Stimulated activated naive CD4-positive, alpha-beta T cell (primary cell): ENCODE results near the gene MTHFR.
A peak's percentile ranks its signal among the peaks of the same experiment; 100 is the strongest.

Experiments used
- DNase-seq, 6 experiments: peaks; one replicate each; lab custom pipeline; 2025; lab: John Stamatoyannopoulos, UW

Gene MTHFR

DNA sequence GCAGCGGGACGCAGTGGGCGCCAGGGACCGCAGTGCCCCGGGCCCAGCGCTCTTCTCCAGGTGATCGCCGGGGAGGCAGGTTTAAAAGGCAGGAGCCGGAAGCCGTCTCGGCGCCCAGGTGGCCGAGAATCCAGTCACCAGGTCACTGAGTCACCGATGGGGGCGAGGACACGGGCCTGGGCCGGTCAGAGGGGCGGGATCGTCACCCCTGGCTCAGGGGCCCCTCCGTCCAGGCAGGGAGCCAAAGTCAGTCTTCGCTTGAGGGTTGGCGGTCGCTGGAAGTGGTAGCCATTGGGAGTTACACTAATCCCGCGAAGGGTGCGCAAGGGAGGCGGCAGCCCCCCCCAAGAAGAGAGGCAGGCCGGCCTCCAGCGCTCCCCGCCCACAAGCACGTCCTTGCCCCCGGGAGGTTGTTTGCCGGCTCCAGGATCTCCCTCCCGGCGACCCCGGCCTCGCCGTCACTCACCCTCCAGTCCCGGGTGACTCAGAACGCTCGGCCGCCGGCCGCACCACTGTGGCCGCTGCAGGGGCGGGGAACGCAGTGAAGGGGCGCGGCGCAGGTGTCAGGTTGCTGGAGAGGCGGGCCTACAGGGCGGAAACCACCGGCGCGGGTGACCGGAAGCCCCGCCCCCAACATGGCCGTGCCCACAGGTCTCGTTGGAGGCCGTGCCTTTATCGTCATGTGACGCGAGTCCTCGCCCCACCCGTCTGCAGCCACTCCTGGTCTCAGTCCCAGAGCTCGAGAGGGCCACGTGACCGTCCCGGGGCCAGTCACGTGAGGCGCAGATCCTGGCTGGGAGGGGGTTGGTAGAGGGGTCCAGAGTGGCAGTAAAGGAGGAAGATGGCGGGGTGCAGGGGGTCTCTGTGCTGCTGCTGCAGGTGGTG, at the start of gene MTHFR, which contains the start of gene CLCN6:
Gene MTHFR, minus strand, starts transcription at position 543 of the 885 bp plus-strand sequence. CDS start 2,848 bp downstream, outside the sequence.
Gene CLCN6, plus strand, starts transcription at position 770 of the 885 bp plus-strand sequence. Its CDS starts 72 bp downstream, at position 842.
- DNase-seq = peak; percentile 95 to 98 (median 96)

DNA sequence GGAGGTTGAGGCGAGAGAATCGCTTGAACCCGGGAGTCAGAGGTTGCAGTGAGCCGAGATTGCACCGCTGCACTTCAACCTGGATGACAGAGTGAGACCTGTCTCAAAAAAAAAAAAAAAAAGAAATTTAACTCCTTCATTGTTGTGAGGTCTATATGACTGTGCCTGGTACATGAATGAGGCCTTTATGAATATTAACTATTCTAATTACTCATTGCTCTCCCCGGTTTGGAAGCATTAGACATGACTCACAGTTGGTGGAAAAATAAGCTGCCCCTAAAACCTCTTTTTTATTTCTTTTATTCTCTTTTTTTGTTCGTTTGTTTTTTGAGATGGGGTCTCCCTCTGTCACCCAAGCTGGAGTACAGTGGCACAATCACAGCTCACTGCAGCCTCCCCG, 49.7 kb upstream of the MTHFR start:
- DNase-seq = no peak

DNA sequence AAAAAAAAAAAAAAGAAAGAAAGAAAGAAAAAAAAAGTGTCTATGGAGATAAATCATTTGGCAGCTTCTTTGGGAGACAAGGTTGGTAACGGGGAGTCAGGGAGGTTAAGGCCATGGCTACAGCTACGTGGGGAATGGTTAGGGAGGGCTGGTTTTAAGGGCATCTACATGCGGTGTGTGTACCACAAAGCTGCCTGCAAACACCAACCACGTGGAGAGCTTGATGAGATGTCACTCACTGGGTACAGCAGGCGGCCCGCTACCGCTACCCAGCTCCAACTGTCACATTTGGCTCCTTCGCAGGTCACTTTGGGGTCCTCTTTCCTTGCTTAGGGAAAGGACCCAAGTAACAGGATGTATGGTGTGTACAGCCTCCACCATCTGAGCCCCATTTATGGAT, 48.8 kb upstream of the MTHFR start:
- no peak for DNase-seq

DNA sequence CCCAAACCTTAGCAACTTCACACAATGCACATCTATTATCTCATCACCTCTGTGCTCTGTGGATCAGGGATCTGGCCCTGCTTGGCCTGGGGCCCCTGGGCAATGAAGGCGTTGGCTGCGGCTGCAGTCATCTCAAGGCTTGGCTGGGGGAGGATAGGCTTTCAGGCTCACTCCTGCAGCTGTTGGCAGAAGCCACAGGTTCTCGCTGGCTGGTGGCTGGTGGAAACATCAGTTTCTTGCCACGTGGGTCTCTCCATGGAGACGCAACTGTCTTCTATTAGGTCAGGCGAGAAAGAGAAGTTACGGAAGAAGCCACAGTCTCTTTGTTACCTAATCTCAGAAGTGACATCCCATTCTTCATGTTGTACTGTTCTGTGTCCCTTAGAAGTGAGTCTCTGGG, 45.4 kb upstream of the MTHFR start:
- no peak for DNase-seq

DNA sequence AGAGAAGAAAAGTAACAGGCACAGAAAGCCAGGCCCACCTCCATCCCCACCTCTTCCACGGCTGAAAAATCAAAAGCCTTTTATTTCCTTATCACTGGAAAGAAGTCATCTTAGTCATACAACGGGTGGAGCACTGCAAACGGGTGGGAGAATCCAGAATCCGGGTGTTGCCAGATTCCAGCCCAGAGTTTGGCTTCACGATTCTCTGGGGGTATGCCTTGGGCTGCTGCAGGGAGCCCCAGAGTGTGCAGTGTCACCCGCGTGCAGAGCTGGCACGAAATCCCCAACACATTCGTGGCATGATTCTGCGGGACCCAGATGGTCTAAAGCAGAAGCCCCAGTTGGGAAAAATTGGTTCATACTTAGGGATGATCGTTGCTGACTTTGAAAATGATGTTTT, 44.4 kb upstream of the MTHFR start:
- DNase-seq = no peak

DNA sequence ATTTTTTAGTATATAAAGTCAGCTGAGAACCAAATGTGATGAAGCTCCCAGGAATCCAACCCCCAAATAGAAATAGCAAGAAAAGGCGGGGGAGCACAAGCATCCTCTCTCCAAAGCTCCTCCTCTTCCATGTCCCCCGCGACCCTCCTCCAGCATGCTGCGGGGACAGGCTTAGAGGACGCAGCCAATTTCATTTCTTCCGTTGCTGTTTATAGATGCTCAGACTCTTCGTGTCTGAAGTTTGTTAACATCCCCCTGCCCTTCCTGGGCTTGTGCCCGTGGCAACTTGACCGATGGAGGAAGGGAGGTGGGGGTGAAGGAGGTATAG, 42.6 kb upstream of the MTHFR start:
- no peak for DNase-seq

DNA sequence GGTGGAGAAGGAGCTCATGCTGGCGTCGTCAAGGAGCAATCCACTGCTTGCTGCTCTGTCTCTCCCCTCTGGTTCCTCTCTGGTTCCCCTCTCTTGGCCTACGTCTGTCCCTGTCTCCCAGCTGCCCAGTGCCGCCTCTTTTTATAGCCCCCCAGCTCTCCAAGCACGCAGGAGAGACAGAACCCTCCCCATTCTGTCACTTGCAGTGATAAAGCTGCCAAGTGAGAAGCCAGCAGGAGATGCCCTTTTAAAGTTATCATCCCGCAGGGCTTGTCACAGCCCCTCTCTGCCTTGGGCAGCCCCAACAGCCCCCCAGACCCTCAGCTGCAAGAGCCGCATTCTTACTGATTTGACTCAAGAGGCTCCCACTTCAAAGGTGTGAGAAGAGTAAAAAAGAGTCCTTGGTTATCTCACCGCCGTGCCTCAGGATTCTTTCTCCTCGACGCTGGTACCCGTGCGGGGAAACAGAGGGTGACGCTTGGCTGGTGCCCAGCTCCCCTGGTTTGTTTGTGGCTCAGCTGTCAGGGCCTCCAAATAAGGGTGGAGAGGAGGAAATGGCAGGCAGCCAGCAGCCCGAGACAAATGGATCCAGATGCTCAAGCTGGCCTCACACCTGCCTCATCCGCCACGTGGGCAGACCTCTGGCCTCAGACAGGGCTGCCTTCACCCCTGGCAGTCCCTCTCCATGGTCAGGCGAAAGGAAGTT, 42.1 kb upstream of the MTHFR start, which contains the start of gene NPPA:
Gene NPPA, minus strand, starts transcription at position 117 of the 706 bp plus-strand sequence. Its CDS starts 99 bp downstream, at position 18.
- DNase-seq = no peak

DNA sequence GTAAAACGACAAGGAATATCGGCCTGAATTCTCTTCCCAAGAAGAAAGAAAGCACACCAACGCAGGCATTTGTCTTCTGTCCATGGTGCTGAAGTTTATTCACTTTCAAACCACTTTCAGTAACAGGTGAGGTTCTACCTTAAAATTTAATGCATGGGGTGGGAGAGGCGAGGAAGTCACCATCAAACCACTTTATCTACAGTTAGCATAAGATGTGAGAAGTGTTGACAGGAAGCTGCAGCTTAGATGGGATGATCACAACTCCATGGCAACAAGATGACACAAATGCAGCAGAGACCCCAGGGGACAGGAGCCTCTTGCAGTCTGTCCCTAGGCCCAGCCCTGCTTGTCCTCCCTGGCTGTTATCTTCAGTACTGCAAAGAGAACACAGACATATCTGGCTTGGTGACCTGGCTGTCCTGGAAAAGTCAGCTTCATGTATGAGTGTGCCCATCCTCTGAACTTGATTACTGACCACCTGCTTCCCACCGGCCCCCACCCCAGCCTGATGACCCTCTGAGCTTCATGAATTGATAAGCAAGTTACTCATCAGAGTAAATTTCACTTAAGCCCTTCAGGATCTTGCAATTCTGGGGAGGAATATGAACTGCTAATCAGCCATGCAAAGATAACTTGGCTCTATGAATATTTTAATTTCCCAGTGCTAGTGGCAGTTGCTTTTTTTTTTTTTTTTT, 40.0 kb upstream of the MTHFR start:
- DNase-seq = peak in 2 of 6 experiments; percentile 17 to 19

DNA sequence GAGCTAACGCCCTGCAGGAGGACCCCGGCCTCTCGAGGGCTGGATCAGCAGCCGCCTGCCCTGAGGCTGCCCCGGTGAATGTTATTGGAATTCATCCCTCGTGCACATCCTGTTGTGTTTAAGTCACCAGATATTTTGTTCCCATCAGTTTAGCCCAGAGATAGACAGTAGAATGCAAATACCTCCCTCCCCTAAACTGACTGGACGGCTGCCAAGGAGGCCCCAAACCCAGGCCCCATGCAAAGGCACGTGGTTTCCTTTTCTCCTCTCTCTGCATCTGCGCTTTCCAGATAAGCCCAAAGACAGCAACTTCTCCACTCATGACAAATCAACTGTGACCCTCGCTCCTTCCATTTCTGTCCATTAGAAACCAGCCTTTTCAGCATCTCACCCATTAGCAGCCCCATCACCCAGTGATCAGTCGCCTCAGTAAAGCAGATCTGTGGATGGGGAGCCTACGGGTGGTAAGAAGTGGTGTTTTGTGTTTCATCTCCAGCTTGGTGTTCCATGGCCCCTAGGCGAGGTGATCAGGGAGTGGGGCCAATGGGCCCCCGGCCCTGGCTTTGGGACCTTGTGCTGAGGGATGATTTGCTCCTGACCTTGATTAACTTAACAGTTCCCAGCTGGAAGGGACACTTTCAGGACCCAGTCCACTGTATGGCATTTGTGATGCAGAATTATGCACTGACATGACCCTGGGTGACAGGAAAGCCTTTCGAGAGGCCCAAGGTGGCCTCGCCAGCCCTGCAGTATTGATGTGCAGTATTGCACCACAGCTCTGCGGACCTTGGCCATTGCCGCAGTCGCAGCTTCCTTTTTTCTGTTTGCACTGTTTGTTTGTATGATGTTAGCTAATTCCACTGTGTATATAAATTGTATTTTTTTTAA, 36.6 kb upstream of the MTHFR start:
- no peak for DNase-seq

DNA sequence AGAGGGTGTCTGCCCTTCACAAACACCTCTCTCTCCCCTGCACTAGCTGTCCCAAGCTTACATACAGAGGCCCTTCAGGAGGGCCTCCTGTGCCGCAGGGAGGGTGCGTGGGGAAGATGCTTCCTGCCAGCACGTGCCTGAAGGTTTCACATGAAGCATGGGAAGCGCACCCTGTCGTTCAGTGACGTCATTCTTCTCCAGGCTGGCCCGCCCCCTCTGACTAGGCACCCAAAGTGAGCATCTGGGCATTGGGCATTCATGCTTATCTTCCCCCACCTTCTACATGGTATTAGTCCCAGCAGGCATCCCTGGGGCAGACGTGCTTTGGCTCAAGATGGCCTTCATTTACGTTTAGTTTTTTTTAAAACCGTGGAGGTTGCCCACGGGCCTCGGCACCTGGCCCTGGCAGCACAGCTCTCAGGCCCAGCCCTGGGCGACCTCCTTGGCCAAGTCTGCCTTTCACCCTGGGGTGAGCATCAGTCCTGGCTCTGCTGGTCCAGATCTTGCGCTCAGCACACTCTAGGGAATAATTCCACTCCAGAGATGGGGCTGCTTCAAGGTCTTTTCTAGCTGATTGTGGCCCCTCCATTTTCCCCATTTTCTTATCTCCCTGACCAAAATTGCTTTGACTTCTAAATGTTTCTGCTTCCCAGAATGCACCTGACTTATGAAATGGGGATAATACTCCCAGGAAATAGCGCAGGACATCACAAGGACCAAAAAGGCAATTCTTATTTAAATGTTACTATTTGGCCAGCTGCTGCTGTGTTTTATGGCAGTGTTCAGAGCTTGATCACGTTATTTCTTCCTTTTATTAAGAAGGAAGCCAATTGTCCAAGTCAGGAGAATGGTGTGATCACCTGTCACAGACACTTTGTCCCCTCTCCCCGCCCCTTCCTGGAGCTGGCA, 35.7 kb upstream of the MTHFR start:
- DNase-seq = no peak

DNA sequence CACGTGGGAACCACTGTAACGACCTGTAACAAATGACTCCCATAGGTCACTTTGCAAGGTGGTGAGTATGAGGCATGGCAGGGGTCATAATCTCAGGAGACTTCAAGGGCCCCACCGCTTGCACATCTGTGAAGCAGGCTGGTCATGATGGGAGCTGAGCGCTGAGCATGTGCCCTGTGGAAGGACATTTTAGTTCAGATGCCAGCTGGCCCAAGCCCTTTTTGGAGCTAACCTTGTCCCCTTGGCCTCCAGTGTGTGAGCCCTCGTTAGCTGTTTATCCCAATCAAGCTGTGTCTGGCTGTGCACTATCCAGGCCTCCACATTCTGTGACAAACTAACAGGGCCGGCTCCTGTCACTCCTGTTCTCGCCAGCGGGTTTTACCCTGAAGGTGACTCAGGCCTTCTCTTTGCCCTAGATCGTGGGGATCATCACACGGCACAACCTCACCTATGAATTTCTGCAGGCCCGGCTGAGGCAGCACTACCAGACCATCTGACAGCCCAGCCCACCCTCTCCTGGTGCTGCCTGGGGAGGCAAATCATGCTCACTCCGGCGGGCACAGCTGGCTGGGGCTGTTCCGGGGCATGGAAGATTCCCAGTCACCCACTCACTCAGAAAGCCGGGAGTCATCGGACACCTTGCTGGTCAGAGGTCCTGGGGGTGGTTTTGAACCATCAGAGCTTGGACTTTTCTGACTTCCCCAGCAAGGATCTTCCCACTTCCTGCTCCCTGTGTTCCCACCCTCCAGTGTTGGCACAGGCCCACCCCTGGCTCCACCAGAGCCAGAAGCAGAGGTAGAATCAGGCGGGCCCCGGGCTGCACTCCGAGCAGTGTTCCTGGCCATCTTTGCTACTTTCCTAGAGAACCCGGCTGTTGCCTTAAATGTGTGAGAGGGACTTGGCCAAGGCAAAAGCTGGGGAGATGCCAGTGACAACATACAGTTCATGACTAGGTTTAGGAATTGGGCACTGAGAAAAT, 34.3 kb upstream of the MTHFR start:
- DNase-seq = no peak

DNA sequence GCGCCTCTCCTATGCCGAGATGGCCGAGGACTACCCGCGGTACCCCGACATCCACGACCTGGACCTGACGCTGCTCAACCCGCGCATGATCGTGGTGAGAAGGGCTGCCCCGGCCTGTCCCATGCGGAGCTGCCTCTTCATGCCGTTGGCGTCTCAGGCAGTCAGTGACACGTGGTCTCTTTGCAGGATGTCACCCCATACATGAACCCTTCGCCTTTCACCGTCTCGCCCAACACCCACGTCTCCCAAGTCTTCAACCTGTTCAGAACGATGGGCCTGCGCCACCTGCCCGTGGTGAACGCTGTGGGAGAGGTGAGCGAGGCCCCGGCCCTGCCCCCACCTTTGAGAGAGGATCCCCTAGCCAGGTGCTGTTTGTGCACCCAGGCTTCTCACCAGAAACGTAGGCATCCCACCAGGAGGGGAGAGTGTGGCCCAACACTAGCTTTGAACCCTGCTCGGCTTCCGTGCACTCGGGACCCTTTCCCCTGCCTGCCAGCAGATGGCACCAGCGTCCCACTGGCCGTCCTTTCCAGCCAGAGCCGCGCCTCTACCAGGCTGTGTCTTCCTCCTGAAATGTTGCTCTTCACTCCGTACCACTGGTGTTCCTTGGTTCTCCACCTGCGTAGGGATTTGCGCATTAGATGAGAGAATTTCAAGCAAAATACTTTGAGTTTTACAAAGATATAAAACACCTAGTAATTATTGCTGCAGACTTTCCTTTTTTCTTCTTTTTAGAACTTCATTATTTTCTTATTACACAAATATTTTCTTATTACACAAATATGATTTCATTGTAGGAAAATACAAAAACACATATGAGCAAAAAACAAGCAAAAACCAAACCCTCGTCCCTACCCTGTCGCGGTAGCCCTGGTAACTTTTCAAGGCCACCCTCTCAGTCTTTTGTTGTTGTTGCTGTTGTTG, 32.8 kb upstream of the MTHFR start:
- DNase-seq = peak; percentile 53 to 78 (median 62)

DNA sequence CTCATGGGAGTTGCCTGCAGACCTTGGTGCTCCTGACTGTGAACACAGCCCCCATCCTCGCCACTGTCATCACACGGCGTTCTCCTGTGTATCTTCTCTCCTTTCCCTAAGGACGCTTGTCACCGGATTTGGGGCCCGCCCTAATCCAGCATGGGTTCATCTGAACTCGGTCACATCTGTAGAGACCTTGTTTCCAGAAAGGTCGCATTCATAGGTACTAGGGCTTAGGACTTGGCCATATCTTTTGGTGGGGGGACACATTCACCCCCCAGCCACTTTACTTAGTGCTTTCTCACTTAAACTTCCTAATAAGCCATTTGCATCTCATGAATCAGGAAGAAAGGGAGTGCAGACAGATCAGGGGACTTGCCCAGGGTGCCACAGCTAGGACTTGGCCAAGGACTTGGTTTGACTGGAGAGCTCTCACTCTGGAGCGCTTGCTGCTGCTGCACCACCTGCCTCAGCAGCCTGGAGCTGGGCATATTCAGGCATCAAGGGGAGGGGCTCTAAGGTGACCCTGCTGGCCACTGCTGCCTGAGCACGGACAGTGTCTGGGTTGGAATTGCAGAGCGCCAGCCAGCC, 32.1 kb upstream of the MTHFR start:
- DNase-seq = no peak

DNA sequence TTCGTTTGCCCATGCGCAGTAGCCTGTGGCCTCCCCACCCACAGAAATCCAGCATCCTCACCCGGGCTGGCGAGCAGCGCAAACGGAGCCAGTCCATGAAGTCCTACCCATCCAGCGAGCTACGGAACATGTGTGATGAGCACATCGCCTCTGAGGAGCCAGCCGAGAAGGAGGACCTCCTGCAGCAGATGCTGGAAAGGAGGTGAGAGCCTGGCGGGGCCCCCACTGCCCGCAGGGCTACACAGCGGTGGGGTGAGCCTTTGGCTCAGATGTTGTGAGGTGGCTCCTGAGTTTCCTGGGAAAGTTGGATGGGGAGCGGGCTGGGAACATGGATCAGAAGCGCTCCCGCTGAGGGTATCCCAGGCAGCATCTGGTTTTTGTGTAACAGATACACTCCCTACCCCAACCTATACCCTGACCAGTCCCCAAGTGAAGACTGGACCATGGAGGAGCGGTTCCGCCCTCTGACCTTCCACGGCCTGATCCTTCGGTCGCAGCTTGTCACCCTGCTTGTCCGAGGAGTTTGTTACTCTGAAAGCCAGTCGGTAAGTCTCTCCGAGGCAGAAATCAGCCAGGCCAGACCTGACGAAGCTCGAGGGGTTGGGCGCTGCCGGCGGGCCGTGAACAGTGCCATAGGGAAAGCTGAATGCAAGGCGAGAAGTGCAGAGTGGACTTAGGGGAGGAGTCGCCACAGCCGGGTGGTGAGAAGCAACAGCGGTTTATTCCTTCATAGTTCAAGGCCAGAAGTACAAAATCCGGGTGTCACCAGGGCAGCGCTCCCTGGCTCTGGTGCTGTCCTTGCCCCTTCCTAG, 31.4 kb upstream of the MTHFR start:
- DNase-seq = no peak

DNA sequence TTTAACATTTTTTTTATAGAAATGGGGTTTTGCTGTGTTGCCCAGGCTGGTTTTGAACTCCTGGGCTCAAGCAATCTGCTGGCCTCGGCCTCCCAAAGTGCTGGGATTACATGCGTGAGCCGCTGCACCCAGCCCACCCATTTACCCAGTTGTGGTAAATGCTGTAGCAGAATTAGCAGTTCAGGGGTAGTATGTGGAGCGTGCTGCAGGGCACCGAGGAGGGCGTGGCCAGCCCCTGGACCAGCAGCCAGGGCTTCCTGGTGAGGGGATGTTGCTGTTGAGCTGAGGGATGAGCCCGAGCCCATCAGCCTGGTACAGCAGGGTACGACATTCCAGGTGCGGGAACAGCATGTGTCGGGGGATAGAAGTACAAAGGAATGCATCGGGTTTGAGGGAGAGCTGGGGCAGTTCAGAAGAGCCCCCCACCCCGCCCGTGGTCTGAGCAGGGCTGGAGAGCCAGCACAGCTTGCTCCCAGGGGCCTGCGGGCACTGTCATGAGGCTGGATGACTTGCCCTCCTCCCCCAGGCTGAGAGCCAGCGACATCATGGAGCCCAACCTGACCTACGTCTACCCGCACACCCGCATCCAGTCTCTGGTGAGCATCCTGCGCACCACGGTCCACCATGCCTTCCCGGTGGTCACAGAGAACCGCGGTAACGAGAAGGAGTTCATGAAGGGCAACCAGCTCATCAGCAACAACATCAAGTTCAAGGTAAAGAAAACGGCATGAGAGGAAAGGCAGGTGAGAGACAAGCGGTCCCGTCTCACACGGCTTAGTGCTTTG, 29.9 kb upstream of the MTHFR start:
- DNase-seq = no peak

DNA sequence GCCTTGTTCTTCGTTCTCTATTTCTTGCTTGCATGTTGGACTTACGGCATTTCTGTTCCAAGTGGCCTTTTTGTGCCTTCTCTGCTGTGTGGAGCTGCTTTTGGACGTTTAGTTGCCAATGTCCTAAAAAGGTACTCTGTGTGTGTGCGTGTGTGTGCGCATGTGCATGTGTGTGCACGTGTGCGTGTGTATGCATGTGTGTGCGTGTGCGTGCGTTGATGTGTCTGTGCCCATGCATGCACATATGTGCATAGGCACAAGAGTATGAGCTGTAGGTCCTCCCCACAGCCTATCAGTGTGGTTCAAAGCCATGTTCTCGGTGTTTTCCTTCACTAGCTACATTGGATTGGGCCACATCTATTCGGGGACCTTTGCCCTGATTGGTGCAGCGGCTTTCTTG, 28.1 kb upstream of the MTHFR start:
- no peak for DNase-seq
